Panc1 (cell line): ENCODE measurements around the gene GREB1. TPM values are rescaled to one million over a fixed set of nuclear protein-coding genes. Genes with fewer than 3 reads are reported as not detected.

Experiments used
- ATAC-seq: fragments of 200-7000 bp; cut with Tn5 transposase; 2 replicates; pipeline ENCODE4 v1.9.1; 2020; ENCODE audit warnings: mild to moderate bottlenecking, moderate library complexity
- BruUV-seq: library from RNA; stranded (reverse); fragments of 400-500 nt; replicated peaks from 2 replicates; lab custom pipeline; 2021; lab: Mats Ljungman, UMichigan
- CTCF ChIA-PET: fragments of 300-600 bp; sonication (Branson Sonifier 250); formaldehyde crosslinking; loops from one replicate; lab custom pipeline; 2022; ENCODE audit warnings: antibody characterized with exemption; lab: Charles Lee
- POLR2A ChIA-PET: fragments of 300-600 bp; sonication (Branson Sonifier 250); formaldehyde crosslinking; loops from one replicate; lab custom pipeline; 2022; ENCODE audit warnings: antibody characterized with exemption; lab: Charles Lee
- DNase-seq: peaks from one replicate; pipeline ENCODE4 v3.0.0-alpha.2; 2010; ENCODE audit warnings: low read depth, low spot score
- H3K27ac ChIP-seq: 2 replicates; pipeline ENCODE4 v1.5.1; 2011; ENCODE audit warnings: mild to moderate bottlenecking, low read length, inconsistent platforms
- H3K27me3 ChIP-seq: fragments of 200-500 bp; sonication (Bioruptor generic); 2 replicates; pipeline ENCODE4 v1.6.0; 2014; ENCODE audit warnings: low read length, inconsistent platforms; ENCODE audit not compliant: control insufficient read depth, insufficient read depth
- H3K36me3 ChIP-seq: fragments of 200-500 bp; sonication (Bioruptor generic); 2 replicates; pipeline ENCODE4 v1.5.1; 2014; ENCODE audit warnings: inconsistent platforms, mild to moderate bottlenecking, low read length, moderate library complexity; ENCODE audit not compliant: control insufficient read depth, insufficient read depth
- H3K4me1 ChIP-seq: 2 replicates; pipeline ENCODE4 v1.5.1; 2011; ENCODE audit warnings: inconsistent platforms, mild to moderate bottlenecking, low read length, moderate library complexity; ENCODE audit not compliant: control insufficient read depth, insufficient read depth
- H3K4me3 ChIP-seq, 2 experiments: 2 replicates each; pipeline ENCODE4 v1.5.1; 2011 to 2012; ENCODE audit warnings: low read depth in 2 of 2, low read length in 2 of 2, mild to moderate bottlenecking in 2 of 2, inconsistent platforms in 1 of 2, moderate library complexity in 1 of 2
- H3K9me3 ChIP-seq: fragments of 200-500 bp; sonication (Bioruptor generic); 2 replicates; pipeline ENCODE4 v1.5.1; 2014; ENCODE audit warnings: low read depth, mild to moderate bottlenecking, inconsistent platforms, low read length, moderate library complexity; ENCODE audit not compliant: control insufficient read depth, insufficient read depth
- CTCF ChIP-seq: fragments of 450-650 bp; IDR thresholded peaks from 2 replicates; pipeline ENCODE4 v1.5.1; 2017; ENCODE audit warnings: mild to moderate bottlenecking
- POLR2AphosphoS5 ChIP-seq: IDR thresholded peaks from 2 replicates; pipeline ENCODE4 v1.6.1; 2012; ENCODE audit warnings: mild to moderate bottlenecking, low read depth, low read length, moderate library complexity
- REST ChIP-seq, 2 experiments: IDR thresholded peaks; 2 replicates each; pipeline ENCODE4 v1.6.1; 2011 to 2012; ENCODE audit warnings: low read depth in 2 of 2, control low read depth in 1 of 2, low read length in 1 of 2, mild to moderate bottlenecking in 1 of 2, moderate library complexity in 1 of 2; ENCODE audit not compliant: insufficient read depth in 1 of 2
- SIN3A ChIP-seq: IDR thresholded peaks from 2 replicates; pipeline ENCODE4 v1.6.1; 2012; ENCODE audit warnings: low read depth, mild to moderate bottlenecking, low read length, moderate library complexity, borderline replicate concordance; ENCODE audit not compliant: insufficient read depth
- TCF7L2 ChIP-seq: IDR thresholded peaks from 2 replicates; pipeline ENCODE4 v1.6.1; 2011; ENCODE audit warnings: mild to moderate bottlenecking, low read depth, low read length, inconsistent platforms
- in situ Hi-C: cut with HindIII; loops from 2 replicates; pipeline ENCODE4 v1.10.0; 2016; ENCODE audit warnings: low sequenced_read_pairs, low pct_unique_long_range_greater_than_20kb
- intact Hi-C: fragments of 100-400 bp; cut with micrococcal nuclease; formaldehyde crosslinking; loops from one replicate; pipeline ENCODE4 v1.10.0; 2022; ENCODE audit not compliant: unreplicated experiment
- total RNA-seq: library from RNA; stranded (reverse); gene quantifications from one replicate; pipeline ENCODE4 v1.2.1, GENCODE V29; 2021; ENCODE audit not compliant: unreplicated experiment

Gene GREB1
- total RNA-seq, 1 experiment from 2014 or later: 0.90 TPM

- H3K27ac ChIP-seq: no peak overlapping the region
- TF ChIP-seq REST (IDR thresholded peaks at IDR 0.05; ENCODE audit: insufficient read depth in 1 of 2, low read depth in 2 of 2, low read length in 1 of 2): no peak
- no peak for TF ChIP-seq POLR2AphosphoS5
- TF ChIP-seq SIN3A: no peak
- TF ChIP-seq CTCF: no peak
- no peak for TF ChIP-seq TCF7L2
- ChIA-PET CTCF (no interaction called here), POLR2A (no interaction called here)
- no peaks in the 10 kb centered on the region for H3K27me3 ChIP-seq
- H3K4me3 ChIP-seq: no peak overlapping the region
- BruUV-seq: no TSS peak
- ATAC-seq: no peak
- no peaks in the 10 kb centered on the region for H3K9me3 ChIP-seq
- H3K4me1 ChIP-seq: no peaks in the 10 kb centered on the region
- in situ Hi-C loops: no loop called here
- intact Hi-C loops: no loop called here
- no peak for DNase-seq
- no peaks in the 10 kb centered on the region for H3K36me3 ChIP-seq
Measured at GRCh38 chr2:11628675-11629074, 94.8 kb downstream of the GREB1 start.

- no TSS peak for BruUV-seq
- no peaks in the 10 kb centered on the region for H3K27me3 ChIP-seq
- H3K27ac ChIP-seq: no peak overlapping the region
- DNase-seq (no peak), ATAC-seq (no peak)
- ChIA-PET CTCF (no interaction called here), POLR2A (no interaction called here)
- in situ Hi-C loops (no loop called here), intact Hi-C loops (no loop called here)
- no peaks in the 10 kb centered on the region for H3K36me3 ChIP-seq
- no peak for TF ChIP-seq CTCF
- no peak for TF ChIP-seq SIN3A
- no peak for TF ChIP-seq REST (IDR thresholded peaks at IDR 0.05; ENCODE audit: insufficient read depth in 1 of 2, low read depth in 2 of 2, low read length in 1 of 2)
- TF ChIP-seq TCF7L2: no peak
- no peak for TF ChIP-seq POLR2AphosphoS5
- H3K4me3 ChIP-seq: no peak overlapping the region
- no peaks in the 10 kb centered on the region for H3K4me1 ChIP-seq
- H3K9me3 ChIP-seq: no peaks in the 10 kb centered on the region
Measured at GRCh38 chr2:11629215-11629614, 95.4 kb downstream of the GREB1 start.
